Measurements from ENCODE around the gene ACBD4.

DNA sequence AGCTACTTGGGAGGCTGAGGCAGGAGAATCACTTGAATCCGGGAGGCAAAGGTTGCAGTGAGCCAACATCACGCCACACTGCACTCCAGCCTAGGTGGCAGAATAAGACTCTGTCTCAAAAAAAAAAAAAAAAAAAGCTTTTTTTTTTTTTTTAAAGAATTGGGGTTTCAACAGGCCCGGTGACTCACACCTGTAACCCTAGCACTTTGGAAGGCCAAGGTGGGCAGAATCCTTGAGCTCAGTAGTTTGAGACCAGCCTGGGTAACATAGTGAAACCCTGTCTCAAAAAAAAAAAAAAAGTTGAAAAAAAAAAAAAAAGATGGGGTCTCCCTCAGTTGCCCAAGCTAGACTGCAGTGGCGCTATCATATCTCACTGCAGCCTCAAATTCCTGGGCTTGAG lies 19.5 kb downstream of the ACBD4 start:
- TF ChIP-seq POLR2A (IDR thresholded peaks at IDR 0.05; ENCODE audit: low read length) (no peak), GATA1 (IDR thresholded peaks at IDR 0.05; ENCODE audit: low read depth, low read length) (no peak)

Data from erythroblast (primary cell).